Measurements from ENCODE around the gene SLC38A4. TPM values are rescaled to one million over a fixed set of nuclear protein-coding genes. Genes with fewer than 3 reads are reported as not detected.

The SLC38A4 gene, protein sequence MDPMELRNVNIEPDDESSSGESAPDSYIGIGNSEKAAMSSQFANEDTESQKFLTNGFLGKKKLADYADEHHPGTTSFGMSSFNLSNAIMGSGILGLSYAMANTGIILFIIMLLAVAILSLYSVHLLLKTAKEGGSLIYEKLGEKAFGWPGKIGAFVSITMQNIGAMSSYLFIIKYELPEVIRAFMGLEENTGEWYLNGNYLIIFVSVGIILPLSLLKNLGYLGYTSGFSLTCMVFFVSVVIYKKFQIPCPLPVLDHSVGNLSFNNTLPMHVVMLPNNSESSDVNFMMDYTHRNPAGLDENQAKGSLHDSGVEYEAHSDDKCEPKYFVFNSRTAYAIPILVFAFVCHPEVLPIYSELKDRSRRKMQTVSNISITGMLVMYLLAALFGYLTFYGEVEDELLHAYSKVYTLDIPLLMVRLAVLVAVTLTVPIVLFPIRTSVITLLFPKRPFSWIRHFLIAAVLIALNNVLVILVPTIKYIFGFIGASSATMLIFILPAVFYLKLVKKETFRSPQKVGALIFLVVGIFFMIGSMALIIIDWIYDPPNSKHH
- total RNA-seq = 0.88 TPM

GRCh38 chr12:46825591-46826414, at the start of gene SLC38A4:
Gene SLC38A4, minus strand, starts transcription at chr12:46825997. Its CDS starts 32,926 bp downstream, at chr12:46793071.

